IMR-90 (cell line): ENCODE measurements around the gene CLCA2. TPM values are rescaled to one million over a fixed set of nuclear protein-coding genes. Genes with fewer than 3 reads are reported as not detected.

Experiments used
- ATAC-seq: fragments of 200-7000 bp; cut with Tn5 transposase; 2 replicates; pipeline ENCODE4 v1.9.1; 2020; ENCODE audit warnings: low read depth, mild to moderate bottlenecking, moderate library complexity
- BruUV-seq: library from RNA; stranded (reverse); fragments of 400-500 nt; replicated peaks from 2 replicates; lab custom pipeline; 2021; lab: Mats Ljungman, UMichigan
- CTCF ChIA-PET: fragments of 300-600 bp; formaldehyde crosslinking; extraction: SDS; loops from one replicate; lab custom pipeline; 2021; ENCODE audit warnings: antibody characterized with exemption; lab: Yijun Ruan, JAX
- POLR2A ChIA-PET: fragments of 300-600 bp; sonication (Branson Sonifier 250); formaldehyde crosslinking; loops from one replicate; lab custom pipeline; 2022; ENCODE audit warnings: antibody characterized with exemption; ENCODE audit not compliant: unreplicated experiment; lab: Charles Lee
- DNase-seq: peaks from one replicate; pipeline ENCODE4 v3.0.0; 2013
- H2AFZ ChIP-seq: replicated peaks from 2 replicates; pipeline ENCODE3; 2013; ENCODE audit warnings: low read length, mild to moderate bottlenecking; ENCODE audit not compliant: poor library complexity
- H2AK5ac ChIP-seq: 2 replicates; pipeline ENCODE4 v1.6.1; 2013; ENCODE audit warnings: low read depth, low read length, inconsistent platforms
- H2AK9ac ChIP-seq: replicated peaks from 2 replicates; pipeline ENCODE3; 2013; ENCODE audit warnings: mild to moderate bottlenecking, low read depth, low read length, moderate library complexity; ENCODE audit not compliant: poor library complexity
- H2BK120ac ChIP-seq: 2 replicates; pipeline ENCODE4 v1.6.1; 2013; ENCODE audit warnings: low read depth, low read length, inconsistent platforms
- H2BK15ac ChIP-seq: 3 replicates; pipeline ENCODE4 v1.6.1; 2013; ENCODE audit warnings: low read depth, low read length, inconsistent platforms
- H2BK20ac ChIP-seq: 2 replicates; pipeline ENCODE4 v1.6.1; 2013; ENCODE audit warnings: low read depth, mild to moderate bottlenecking, inconsistent platforms, low read length, moderate library complexity
- H2BK5ac ChIP-seq: 2 replicates; pipeline ENCODE4 v1.6.1; 2013; ENCODE audit warnings: mild to moderate bottlenecking, low read depth, low read length, inconsistent platforms; ENCODE audit not compliant: poor library complexity, severe bottlenecking
- H3K14ac ChIP-seq: replicated peaks from 2 replicates; pipeline ENCODE4 v1.6.1; 2013; ENCODE audit warnings: low read depth, low read length, inconsistent platforms
- H3K18ac ChIP-seq: 2 replicates; pipeline ENCODE4 v1.6.1; 2013; ENCODE audit warnings: low read depth, low read length, control low read depth
- H3K23ac ChIP-seq: 2 replicates; pipeline ENCODE4 v1.6.1; 2013; ENCODE audit warnings: low read depth, low read length, inconsistent platforms
- H3K27ac ChIP-seq: 2 replicates; pipeline ENCODE4 v1.5.1; 2013; ENCODE audit warnings: mild to moderate bottlenecking, control low read depth, low read length; ENCODE audit not compliant: insufficient read depth
- H3K27me3 ChIP-seq: 2 replicates; pipeline ENCODE4 v1.6.1; 2013; ENCODE audit warnings: low read length; ENCODE audit not compliant: control insufficient read depth, insufficient read depth
- H3K36me3 ChIP-seq: 2 replicates; pipeline ENCODE4 v1.6.1; 2013; ENCODE audit warnings: low read length, mixed read lengths; ENCODE audit not compliant: control insufficient read depth, insufficient read depth
- H3K4ac ChIP-seq: 2 replicates; pipeline ENCODE4 v1.6.1; 2013; ENCODE audit warnings: low read depth, low read length, inconsistent platforms
- H3K4me1 ChIP-seq: 2 replicates; pipeline ENCODE4 v1.6.1; 2013; ENCODE audit warnings: low read length, mixed read lengths; ENCODE audit not compliant: control insufficient read depth, insufficient read depth
- H3K4me2 ChIP-seq: 2 replicates; pipeline ENCODE4 v1.6.1; 2013; ENCODE audit warnings: low read depth, mild to moderate bottlenecking, control low read depth, low read length, moderate library complexity
- H3K4me3 ChIP-seq: 2 replicates; pipeline ENCODE4 v1.5.1; 2013; ENCODE audit warnings: low read depth, mild to moderate bottlenecking, control low read depth, low read length, moderate library complexity; ENCODE audit not compliant: insufficient read depth
- H3K56ac ChIP-seq: 2 replicates; pipeline ENCODE4 v1.6.1; 2013; ENCODE audit warnings: low read length, inconsistent platforms; ENCODE audit not compliant: insufficient read depth; ENCODE audit errors: extremely low read depth
- H3K79me1 ChIP-seq, 2 experiments: 2 replicates each; pipeline ENCODE4 v1.6.1; 2013; ENCODE audit warnings: low read length in 2 of 2, inconsistent platforms in 1 of 2, low read depth in 1 of 2
- H3K9ac ChIP-seq: 2 replicates; pipeline ENCODE4 v1.6.1; 2013; ENCODE audit warnings: low read depth, low read length, control low read depth
- H3K9me1 ChIP-seq: 2 replicates; pipeline ENCODE4 v1.6.1; 2013; ENCODE audit warnings: low read length, inconsistent platforms; ENCODE audit not compliant: insufficient read depth
- H3K9me3 ChIP-seq: 2 replicates; pipeline ENCODE4 v1.6.1; 2013; ENCODE audit warnings: low read length; ENCODE audit not compliant: control insufficient read depth, insufficient read depth
- H4K20me1 ChIP-seq: 2 replicates; pipeline ENCODE4 v1.6.1; 2013; ENCODE audit warnings: low read length, inconsistent platforms; ENCODE audit not compliant: insufficient read depth
- H4K5ac ChIP-seq: 2 replicates; pipeline ENCODE4 v1.6.1; 2013; ENCODE audit warnings: mild to moderate bottlenecking, low read depth, low read length, control low read depth
- H4K8ac ChIP-seq, 2 experiments: 2 replicates each; pipeline ENCODE4 v1.6.1; 2013; ENCODE audit warnings: low read depth in 2 of 2, low read length in 2 of 2, control low read depth in 1 of 2, inconsistent platforms in 1 of 2
- H4K91ac ChIP-seq: 2 replicates; pipeline ENCODE4 v1.6.1; 2013; ENCODE audit warnings: low read depth, low read length, inconsistent platforms; ENCODE audit not compliant: insufficient read depth
- MAFK ChIP-seq: IDR thresholded peaks from 2 replicates; pipeline ENCODE4 v1.6.1; 2012; ENCODE audit warnings: low read depth, low read length, improper control_type of control experiment
- POLR2A ChIP-seq: IDR thresholded peaks from 2 replicates; pipeline ENCODE4 v1.6.1; 2012; ENCODE audit warnings: mild to moderate bottlenecking, low read depth, low read length
- WGBS, 2 experiments: methylation state at CpG; one replicate each; pipeline versions ENCODE4 v1.1.5 to v1.1.7; 2013; ENCODE audit warnings: missing lambda C conversion rate in 2 of 2; ENCODE audit not compliant: insufficient read length in 1 of 2; ENCODE audit errors: extremely low coverage in 2 of 2; 5-methylcytosine and 5-hydroxymethylcytosine counted together
- dilution Hi-C: fragments of 300-500 bp; cut with HindIII; formaldehyde crosslinking; loops from one replicate; pipeline ENCODE4 v1.14.3; 2018; ENCODE audit warnings: low sequenced_read_pairs; ENCODE audit not compliant: unreplicated experiment
- in situ Hi-C: fragments of 300-500 bp; cut with MboI; formaldehyde crosslinking; loops from 3 replicates; pipeline ENCODE4 v1.14.3; 2019; ENCODE audit warnings: low sequenced_read_pairs, inconsistent platforms, mixed read lengths
- intact Hi-C: fragments of 100-400 bp; cut with micrococcal nuclease; formaldehyde crosslinking; loops from 2 replicates; pipeline ENCODE4 v1.10.0; 2022
- polyA plus RNA-seq, 3 experiments: library from polyadenylated mRNA; depleted of rRNA; stranded (reverse); fragments of >200 nt; gene quantifications; 2 replicates each; pipeline ENCODE4 v1.2.3, GENCODE V29; 2012; ENCODE audit warnings: low replicate concordance in 1 of 3
- total RNA-seq: library from RNA; depleted of rRNA; stranded (reverse); fragments of >200 nt; gene quantifications from 2 replicates; pipeline ENCODE4 v1.2.3, GENCODE V29; 2012

The CLCA2 gene
- total and polyA plus RNA-seq, 2 of the 4 experiments (the other 2 are of a cell fraction) = 0.09 to 0.18 TPM

GRCh38 chr1:86447198-86447790 is 23.3 kb downstream of the CLCA2 start:
- Histone ChIP-seq H3K4me2 (no peak overlapping the region), H3K27ac (no peak overlapping the region), H3K79me1 (no peaks in the 10 kb centered on the region), H4K5ac (no peak overlapping the region), H3K4me1 (no peaks in the 10 kb centered on the region), H2BK120ac (no peak overlapping the region), H3K27me3 (no peaks in the 10 kb centered on the region; the same call in 1 of the 2 replicates), H2AFZ (no peak overlapping the region), H2AK9ac (no peak overlapping the region), H3K23ac (no peak overlapping the region), H2BK5ac (no peak overlapping the region), H4K91ac (no peak overlapping the region), H4K20me1 (no peaks in the 10 kb centered on the region), H3K9me3 (no peaks in the 10 kb centered on the region), H3K56ac (no peak overlapping the region), H3K9ac (no peak overlapping the region), H4K8ac (no peak overlapping the region), H2BK20ac (no peak overlapping the region), H2AK5ac (no peak overlapping the region), H3K18ac (no peak overlapping the region), H3K14ac (no peak overlapping the region), H3K4ac (no peak overlapping the region), H2BK15ac (no peak overlapping the region), H3K4me3 (no peak overlapping the region), H3K36me3 (no peaks in the 10 kb centered on the region), H3K9me1 (no peaks in the 10 kb centered on the region)
- ChIA-PET POLR2A (no interaction called here), CTCF (no interaction called here)
- ATAC-seq (no peak), DNase-seq (no peak)
- in situ Hi-C loops (no loop called here), intact Hi-C loops (no loop called here), dilution Hi-C loops (no loop called here)
- TF ChIP-seq POLR2A = no peak
- peak; percentile 63 for TF ChIP-seq MAFK
- no TSS peak for BruUV-seq
- WGBS, 2 experiments = no CpG with 5 or more reads among the region's 4 CpGs
